Ishikawa (cell line): ENCODE data around the gene DQX1.

Experiments
- CEBPB ChIP-seq: IDR thresholded peaks from 2 replicates; pipeline ENCODE4 v1.6.1; 2012
- CREB1 ChIP-seq: IDR thresholded peaks from 2 replicates; pipeline ENCODE4 v1.6.1; 2012; ENCODE audit warnings: low read depth
- EGR1 ChIP-seq: IDR thresholded peaks from 2 replicates; pipeline ENCODE4 v1.6.1; 2012
- EP300 ChIP-seq: IDR thresholded peaks from 2 replicates; pipeline ENCODE4 v1.6.1; 2012; ENCODE audit warnings: borderline replicate concordance
- FOXM1 ChIP-seq: IDR thresholded peaks from 2 replicates; pipeline ENCODE4 v1.6.1; 2012; ENCODE audit warnings: low read depth, borderline replicate concordance
- NFIC ChIP-seq: IDR thresholded peaks from 2 replicates; pipeline ENCODE4 v1.6.1; 2012
- RAD21 ChIP-seq: IDR thresholded peaks from 2 replicates; pipeline ENCODE4 v1.6.1; 2012; ENCODE audit warnings: low read depth
- TAF1 ChIP-seq: IDR thresholded peaks from 2 replicates; pipeline ENCODE4 v1.6.1; 2012; ENCODE audit warnings: low read depth, mild to moderate bottlenecking
- TCF12 ChIP-seq: IDR thresholded peaks from 2 replicates; pipeline ENCODE4 v1.6.1; 2012; ENCODE audit warnings: low read depth
- TEAD4 ChIP-seq: IDR thresholded peaks from 2 replicates; pipeline ENCODE4 v1.6.1; 2012
- USF1 ChIP-seq: IDR thresholded peaks from 2 replicates; pipeline ENCODE4 v1.6.1; 2012
- YY1 ChIP-seq: IDR thresholded peaks from 2 replicates; pipeline ENCODE4 v1.6.1; 2012; ENCODE audit warnings: low read depth
- ZBTB7A ChIP-seq: IDR thresholded peaks from 2 replicates; pipeline ENCODE4 v1.6.1; 2012; ENCODE audit warnings: low read depth
- TF ChIP-seq, protein P1 (sequence below): IDR thresholded peaks from 2 replicates; pipeline ENCODE4 v1.6.1; 2012
- TF ChIP-seq, protein P2 (sequence below): IDR thresholded peaks from 2 replicates; pipeline ENCODE4 v1.6.1; 2012; ENCODE audit warnings: low read depth, mild to moderate bottlenecking

Gene DQX1

DNA sequence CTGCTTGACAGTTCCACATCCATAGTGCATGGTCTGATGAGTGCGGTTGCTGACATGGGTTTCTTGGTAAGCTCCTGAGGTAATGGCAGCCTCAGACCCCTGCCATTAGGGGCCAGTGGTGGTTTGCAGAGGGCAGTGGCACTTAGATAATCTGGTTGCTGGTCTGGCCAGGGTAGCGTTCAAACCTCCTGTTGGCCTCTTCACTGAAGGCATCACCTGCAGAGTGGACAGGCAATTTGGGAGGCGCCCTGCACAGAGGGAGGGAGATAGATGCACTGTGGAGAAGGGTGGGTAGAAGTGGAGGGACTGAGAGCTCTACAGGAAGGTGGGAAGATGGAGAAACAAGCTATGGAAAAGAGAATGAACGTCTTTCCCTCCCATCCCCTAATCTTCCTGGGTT is 7.4 kb upstream of the DQX1 start:
- TF ChIP-seq EGR1 (no peak), YY1 (no peak), USF1 (no peak), TCF12 (no peak), ZBTB7A (no peak), EP300 (no peak), TEAD4 (no peak), NFIC (no peak), TAF1 (no peak), CEBPB (no peak), CREB1 (no peak), RAD21 (no peak), FOXM1 (no peak)
- TF ChIP-seq, protein P1, sequence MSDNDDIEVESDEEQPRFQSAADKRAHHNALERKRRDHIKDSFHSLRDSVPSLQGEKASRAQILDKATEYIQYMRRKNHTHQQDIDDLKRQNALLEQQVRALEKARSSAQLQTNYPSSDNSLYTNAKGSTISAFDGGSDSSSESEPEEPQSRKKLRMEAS = no peak
- TF ChIP-seq, protein P2, sequence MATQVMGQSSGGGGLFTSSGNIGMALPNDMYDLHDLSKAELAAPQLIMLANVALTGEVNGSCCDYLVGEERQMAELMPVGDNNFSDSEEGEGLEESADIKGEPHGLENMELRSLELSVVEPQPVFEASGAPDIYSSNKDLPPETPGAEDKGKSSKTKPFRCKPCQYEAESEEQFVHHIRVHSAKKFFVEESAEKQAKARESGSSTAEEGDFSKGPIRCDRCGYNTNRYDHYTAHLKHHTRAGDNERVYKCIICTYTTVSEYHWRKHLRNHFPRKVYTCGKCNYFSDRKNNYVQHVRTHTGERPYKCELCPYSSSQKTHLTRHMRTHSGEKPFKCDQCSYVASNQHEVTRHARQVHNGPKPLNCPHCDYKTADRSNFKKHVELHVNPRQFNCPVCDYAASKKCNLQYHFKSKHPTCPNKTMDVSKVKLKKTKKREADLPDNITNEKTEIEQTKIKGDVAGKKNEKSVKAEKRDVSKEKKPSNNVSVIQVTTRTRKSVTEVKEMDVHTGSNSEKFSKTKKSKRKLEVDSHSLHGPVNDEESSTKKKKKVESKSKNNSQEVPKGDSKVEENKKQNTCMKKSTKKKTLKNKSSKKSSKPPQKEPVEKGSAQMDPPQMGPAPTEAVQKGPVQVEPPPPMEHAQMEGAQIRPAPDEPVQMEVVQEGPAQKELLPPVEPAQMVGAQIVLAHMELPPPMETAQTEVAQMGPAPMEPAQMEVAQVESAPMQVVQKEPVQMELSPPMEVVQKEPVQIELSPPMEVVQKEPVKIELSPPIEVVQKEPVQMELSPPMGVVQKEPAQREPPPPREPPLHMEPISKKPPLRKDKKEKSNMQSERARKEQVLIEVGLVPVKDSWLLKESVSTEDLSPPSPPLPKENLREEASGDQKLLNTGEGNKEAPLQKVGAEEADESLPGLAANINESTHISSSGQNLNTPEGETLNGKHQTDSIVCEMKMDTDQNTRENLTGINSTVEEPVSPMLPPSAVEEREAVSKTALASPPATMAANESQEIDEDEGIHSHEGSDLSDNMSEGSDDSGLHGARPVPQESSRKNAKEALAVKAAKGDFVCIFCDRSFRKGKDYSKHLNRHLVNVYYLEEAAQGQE = no peak

DNA sequence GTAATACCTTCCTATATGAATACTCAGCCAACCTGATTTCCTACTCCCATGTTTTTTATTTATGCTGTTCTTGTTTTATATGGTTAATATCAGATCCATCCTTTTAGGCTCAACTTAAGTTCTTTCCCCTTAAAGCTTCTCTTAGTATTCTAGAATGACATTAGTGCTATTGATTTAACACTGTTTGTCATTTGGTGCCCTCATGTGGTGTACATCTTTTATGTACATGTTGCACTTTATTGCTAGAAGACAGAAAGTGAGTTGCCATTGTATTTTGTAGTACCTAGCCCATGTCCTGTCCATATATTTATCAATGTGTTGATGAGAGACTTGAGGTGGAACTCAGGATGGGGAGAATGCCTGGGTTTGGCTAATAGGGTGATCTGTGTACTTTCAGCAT is 6.2 kb upstream of the DQX1 start:
- TF ChIP-seq TCF12 (no peak), RAD21 (peak; percentile 40)
- TF ChIP-seq, protein P1 = no peak

- no peak for TF ChIP-seq USF1
- TF ChIP-seq TAF1 = no peak
- no peak for TF ChIP-seq TCF12
- TF ChIP-seq CREB1 = no peak
- TF ChIP-seq NFIC = no peak
- TF ChIP-seq, protein P2 = no peak
- TF ChIP-seq, protein P1 = no peak
- TF ChIP-seq FOXM1 = no peak
- TF ChIP-seq EGR1 = no peak
- TF ChIP-seq EP300 = no peak
- TF ChIP-seq ZBTB7A = no peak
- no peak for TF ChIP-seq RAD21
- TF ChIP-seq YY1 = no peak
- TF ChIP-seq TEAD4 = no peak
- TF ChIP-seq CEBPB = no peak
Observed at GRCh38 chr2:74531666-74532065, 5.6 kb upstream of the DQX1 start.

DNA sequence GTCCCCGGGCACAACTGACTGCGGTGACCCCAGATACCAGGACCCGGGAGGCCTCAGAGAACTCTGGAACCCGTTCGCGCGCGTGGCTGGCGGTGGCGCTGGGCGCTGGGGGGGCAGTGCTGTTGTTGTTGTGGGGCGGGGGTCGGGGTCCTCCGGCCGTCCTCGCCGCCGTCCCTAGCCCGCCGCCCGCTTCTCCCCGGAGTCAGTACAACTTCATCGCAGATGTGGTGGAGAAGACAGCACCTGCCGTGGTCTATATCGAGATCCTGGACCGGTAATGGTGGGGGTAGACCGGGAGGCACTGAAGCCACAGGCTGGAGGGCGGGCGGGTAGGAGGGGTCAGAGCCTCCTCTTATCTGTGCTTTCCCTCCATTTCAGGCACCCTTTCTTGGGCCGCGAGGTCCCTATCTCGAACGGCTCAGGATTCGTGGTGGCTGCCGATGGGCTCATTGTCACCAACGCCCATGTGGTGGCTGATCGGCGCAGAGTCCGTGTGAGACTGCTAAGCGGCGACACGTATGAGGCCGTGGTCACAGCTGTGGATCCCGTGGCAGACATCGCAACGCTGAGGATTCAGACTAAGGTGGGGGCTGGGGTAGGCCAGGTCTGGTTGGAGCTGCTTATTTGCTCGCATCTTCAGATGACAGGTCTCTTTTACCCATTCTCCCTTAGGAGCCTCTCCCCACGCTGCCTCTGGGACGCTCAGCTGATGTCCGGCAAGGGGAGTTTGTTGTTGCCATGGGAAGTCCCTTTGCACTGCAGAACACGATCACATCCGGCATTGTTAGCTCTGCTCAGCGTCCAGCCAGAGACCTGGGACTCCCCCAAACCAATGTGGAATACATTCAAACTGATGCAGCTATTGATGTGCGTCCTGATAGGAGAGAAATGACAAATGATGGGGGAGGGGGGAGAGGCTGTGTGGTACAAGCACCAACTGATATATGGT is 4.5 kb upstream of the DQX1 start:
- TF ChIP-seq USF1 (no peak), EP300 (no peak), ZBTB7A (peak; percentile 48; the same call in 1 of the 2 replicates), TCF12 (no peak)
- TF ChIP-seq, protein P1 = peak; percentile 81

GRCh38 chr2:74529357-74530238 is 3.6 kb upstream of the DQX1 start, which contains the start of the genes AUP1 and HTRA2:
Gene AUP1, minus strand, starts transcription at chr2:74529706. Its CDS starts 77 bp downstream, at chr2:74529629.
Gene HTRA2, plus strand, starts transcription at chr2:74529933. Its CDS starts 74 bp downstream, at chr2:74530007.
- TF ChIP-seq, protein P2 = 0 out of 2 replicates have a peak, but pooled peaks have one; percentile 30
- TF ChIP-seq, protein P1 = peak; percentile 81
- TF ChIP-seq TAF1 (peak; percentile 99), TCF12 (peak; percentile 55; the same call in 1 of the 2 replicates), RAD21 (no peak), NFIC (peak; percentile 45; the same call in 1 of the 2 replicates), EP300 (no peak; the same call in 1 of the 2 replicates), CEBPB (no peak), FOXM1 (no peak), ZBTB7A (peak; percentile 94), CREB1 (no peak; the same call in none of the 2 replicates), TEAD4 (peak; percentile 69), USF1 (peak; percentile 29), YY1 (peak; percentile 96), EGR1 (0 out of 2 replicates have a peak, but pooled peaks have one; percentile 36)
